HepG2 (cell line): ENCODE results near the gene CAMTA1. TPM values are rescaled to one million over a fixed set of nuclear protein-coding genes. Genes with fewer than 3 reads are reported as not detected.

Experiments used
- ATAC-seq: fragments of 200-7000 bp; cut with Tn5 transposase; 3 replicates; pipeline ENCODE4 v1.9.1; 2020; ENCODE audit warnings: mild to moderate bottlenecking, moderate library complexity
- BruUV-seq: library from RNA; stranded (reverse); fragments of 400-500 nt; replicated peaks from 2 replicates; lab custom pipeline; 2021; lab: Mats Ljungman, UMichigan
- CTCF ChIA-PET: fragments of 300-600 bp; formaldehyde crosslinking; extraction: SDS; loops from one replicate; lab custom pipeline; 2021; ENCODE audit warnings: low total read pairs, inconsistent platforms, low intra/inter-chr PET ratio; lab: Yijun Ruan, JAX
- POLR2A ChIA-PET: fragments of 350-600 bp; sonication (Branson Sonifier 250); formaldehyde crosslinking; loops from one replicate; lab custom pipeline; 2020; ENCODE audit warnings: antibody characterized with exemption, inconsistent platforms; lab: Yijun Ruan, JAX
- DNase-seq: peaks from one replicate; pipeline ENCODE4 v3.0.0-alpha.2; 2015; ENCODE audit warnings: low spot score
- FAIRE-seq: peaks from 3 replicates; lab custom pipeline; 2011; peaks lifted over from hg19 to GRCh38; lab: Jason Lieb, UNC
- H2AFZ ChIP-seq: one replicate; pipeline ENCODE4 v1.6.1; 2011; ENCODE audit warnings: low read length, inconsistent platforms
- H3K27ac ChIP-seq: fragments of 300-600 bp; 3 replicates; pipeline ENCODE4 v1.8.0; 2011; ENCODE audit warnings: mixed run types, mild to moderate bottlenecking, mixed read lengths, low read length, inconsistent platforms; ENCODE audit not compliant: insufficient read depth; ENCODE audit errors: extremely low read length
- H3K27me3 ChIP-seq, 2 experiments: fragments of 200-600 bp in 1 of 2; 2 replicates in 1 of 2; 3 replicates in 1 of 2; pipeline versions ENCODE4 v1.6.0 to v1.8.0; 2011; ENCODE audit warnings: low read length in 2 of 2, mild to moderate bottlenecking in 2 of 2, moderate library complexity in 2 of 2, inconsistent platforms in 1 of 2; ENCODE audit not compliant: insufficient read depth in 2 of 2, control insufficient read depth in 1 of 2
- H3K36me3 ChIP-seq, 2 experiments: fragments of 200-600 bp in 1 of 2; replicated peaks in 1 of 2; 2 replicates in 1 of 2; 3 replicates in 1 of 2; pipeline versions ENCODE4 v1.5.1 to v1.8.0; 2011; ENCODE audit warnings: low read length in 2 of 2, inconsistent platforms in 1 of 2; ENCODE audit not compliant: insufficient read depth in 2 of 2, control insufficient read depth in 1 of 2
- H3K4me1 ChIP-seq: 2 replicates; pipeline ENCODE4 v1.5.1; 2012; ENCODE audit warnings: low read length, inconsistent platforms; ENCODE audit not compliant: insufficient read depth
- H3K4me2 ChIP-seq: 2 replicates; pipeline ENCODE4 v1.6.0; 2011; ENCODE audit warnings: low read depth, low read length, inconsistent platforms
- H3K4me3 ChIP-seq, 3 experiments: fragments of 200-600 bp in 1 of 3; sonication (generic), shearing (Covaris generic) in 1 of 3; replicated peaks in 1 of 3; 2 replicates each; pipeline ENCODE4 v1.5.1; 2011 to 2016; ENCODE audit warnings: low read length in 3 of 3, inconsistent platforms in 2 of 3, low read depth in 2 of 3, mild to moderate bottlenecking in 2 of 3, control low read depth in 1 of 3, mixed read lengths in 1 of 3; ENCODE audit not compliant: insufficient read depth in 1 of 3
- H3K79me2 ChIP-seq: one replicate; pipeline ENCODE4 v1.6.1; 2011; ENCODE audit warnings: low read length, inconsistent platforms; ENCODE audit not compliant: insufficient read depth
- H3K9ac ChIP-seq: 2 replicates; pipeline ENCODE4 v1.6.0; 2011; ENCODE audit warnings: mild to moderate bottlenecking, low read depth, low read length, inconsistent platforms; ENCODE audit not compliant: insufficient read depth
- H3K9me3 ChIP-seq: 2 replicates; pipeline ENCODE4 v1.5.1; 2012; ENCODE audit warnings: mild to moderate bottlenecking, low read length
- H4K20me1 ChIP-seq: 2 replicates; pipeline ENCODE4 v1.6.0; 2011; ENCODE audit warnings: inconsistent platforms, mild to moderate bottlenecking, low read length, moderate library complexity; ENCODE audit not compliant: insufficient read depth
- FOXK2 ChIP-seq: fragments of 450-650 bp; IDR thresholded peaks from 2 replicates; pipeline ENCODE4 v1.6.1; 2016
- MYNN ChIP-seq: sonication (generic); formaldehyde crosslinking; IDR thresholded peaks from 2 replicates; pipeline ENCODE4 v1.4.0; 2020; ENCODE audit warnings: mild to moderate bottlenecking, low read depth, missing genetic modification reagents
- PHB2 ChIP-seq: fragments of 450-650 bp; IDR thresholded peaks from 2 replicates; pipeline ENCODE4 v1.6.1; 2018; ENCODE audit not compliant: partially characterized antibody
- THAP9 ChIP-seq: sonication (generic); formaldehyde crosslinking; IDR thresholded peaks from 2 replicates; pipeline ENCODE4; 2020; ENCODE audit warnings: missing genetic modification reagents, mild to moderate bottlenecking, borderline replicate concordance
- ZBTB49 ChIP-seq: sonication (generic); formaldehyde crosslinking; IDR thresholded peaks from 2 replicates; pipeline ENCODE4 v1.4.0; 2020; ENCODE audit warnings: missing genetic modification reagents, borderline replicate concordance
- ZNF678 ChIP-seq: sonication (generic); formaldehyde crosslinking; IDR thresholded peaks from 2 replicates; pipeline ENCODE4 v1.4.0; 2020; ENCODE audit warnings: mild to moderate bottlenecking, missing genetic modification reagents
- WGBS: methylation state at CpG from one replicate; pipeline ENCODE4 v1.1.6; 2017; ENCODE audit warnings: low lambda C conversion rate; 5-methylcytosine and 5-hydroxymethylcytosine counted together
- in situ Hi-C: cut with HindIII; loops from 2 replicates; pipeline ENCODE4 v1.10.0; 2017; ENCODE audit warnings: low pct_unique_long_range_greater_than_20kb; ENCODE audit not compliant: extremely low pct_ligation_motif_present
- intact Hi-C: fragments of 100-400 bp; cut with micrococcal nuclease; formaldehyde crosslinking; loops from one replicate; pipeline ENCODE4 v1.10.0; 2022; ENCODE audit not compliant: unreplicated experiment
- polyA plus RNA-seq, 8 experiments: library from polyadenylated mRNA; depleted of rRNA in 3 of 8; stranded (reverse) in 7 of 8; unstranded in 1 of 8; fragments of >200 nt; fragmentation: Illumina TruSeq in 4 of 8; extraction: Trizol in 4 of 8; gene quantifications; 2 replicates each; pipeline versions ENCODE4 v1.2.1 to v1.2.3, GENCODE V29; 2011 to 2016; ENCODE audit warnings: low read depth in 4 of 8, missing spikeins in 1 of 8, mixed read lengths in 1 of 8; ENCODE audit not compliant: insufficient read depth in 1 of 8
- total RNA-seq, 5 experiments: library from RNA; depleted of rRNA; stranded (reverse); fragments of >200 nt; fragmentation: Illumina TruSeq; extraction: Trizol; gene quantifications; 2 replicates each; pipeline ENCODE4 v1.2.3, GENCODE V29; 2016; ENCODE audit warnings: low read depth in 1 of 5

The CAMTA1 gene
- total and polyA plus RNA-seq, 2 of the 13 experiments (the other 11 are each of a cell fraction or from before 2014, with no cell fraction given), result 25.0 to 36.4 TPM

- ChIA-PET POLR2A (no interaction called here), CTCF (no interaction called here)
- H3K9ac ChIP-seq, result no peak overlapping the region
- BruUV-seq, result no TSS peak
- no peak for DNase-seq
- ATAC-seq, result no peak
- intact Hi-C loops, result no loop called here
- TF ChIP-seq THAP9 (CRISPR knock-in tag), result no peak
- no peak for TF ChIP-seq PHB2
- TF ChIP-seq ZNF678 (CRISPR knock-in tag), result no peak
- TF ChIP-seq FOXK2, result no peak
- no peak for TF ChIP-seq ZBTB49 (CRISPR knock-in tag)
- TF ChIP-seq MYNN (CRISPR knock-in tag), result no peak
- H4K20me1 ChIP-seq, result no peaks in the 10 kb centered on the region
- no peak overlapping the region for H3K4me3 ChIP-seq
- WGBS, result 79% methylated on average over 2 of the region's 4 CpGs
- no peaks in the 10 kb centered on the region for H3K36me3 ChIP-seq
- no peak overlapping the region for H2AFZ ChIP-seq
- no peaks in the 10 kb centered on the region for H3K79me2 ChIP-seq
- H3K27ac ChIP-seq, result no peak overlapping the region
- peaks cover 0 to 4% of the 10 kb centered on the region in 2 experiments; a peak in 2 of 5 replicates for H3K27me3 ChIP-seq
- H3K9me3 ChIP-seq, result peaks cover 8% of the 10 kb centered on the region
- no peak overlapping the region for H3K4me2 ChIP-seq
- no peak for FAIRE-seq
- in situ Hi-C loops, result no loop called here
- H3K4me1 ChIP-seq, result peaks cover 19% of the 10 kb centered on the region
Observed at GRCh38 chr1:7264101-7264500, 478.8 kb downstream of the CAMTA1 start.
